ENCODE results near the gene FOXN4. TPM values are rescaled to one million over a fixed set of nuclear protein-coding genes. Genes with fewer than 3 reads are reported as not detected.

Gene FOXN4
- total and polyA plus RNA-seq, 2 donors (not counting 1 experiment from before 2014, with no cell fraction given), result not detected

GRCh38 chr12:109356577-109356976, 47.5 kb upstream of the FOXN4 start:
- Histone ChIP-seq H3K4me3 (replicated peaks in 1 of 4; ENCODE audit: control extremely low read depth in 1 of 4, insufficient read depth in 1 of 4, low read depth in 3 of 4, low read length in 4 of 4) (no peak overlapping the region), H3K9ac (ENCODE audit: insufficient read depth, low read length) (no peak overlapping the region), H2AFZ (ENCODE audit: low read length) (no peak overlapping the region), H4K20me1 (ENCODE audit: control insufficient read depth, extremely low read depth, insufficient read depth, low read length) (no peaks in the 10 kb centered on the region), H3K4me1 (ENCODE audit: control insufficient read depth, extremely low read depth, insufficient read depth, low read length) (no peaks in the 10 kb centered on the region), H3K4me2 (ENCODE audit: extremely low read depth, insufficient read depth, low read length) (no peak overlapping the region), H3K9me3 (ENCODE audit: control insufficient read depth, insufficient read depth, low read depth, low read length) (no peaks in the 10 kb centered on the region), H3K36me3 (ENCODE audit: control insufficient read depth, insufficient read depth, low read length) (no peaks in the 10 kb centered on the region), H3K27me3 (ENCODE audit: control insufficient read depth, insufficient read depth, low read length) (peaks cover 2% of the 10 kb centered on the region), H3K79me2 (ENCODE audit: control insufficient read depth, insufficient read depth, low read length) (no peaks in the 10 kb centered on the region), H3K27ac (ENCODE audit: insufficient read depth, low read length) (no peak overlapping the region)
- no peak for DNase-seq (ENCODE audit: low read depth in 2 of 2)
- TF ChIP-seq EZH2 (IDR thresholded peaks at IDR 0.05; ENCODE audit: low read length, missing control alignments), result no peak
- no peak for TF ChIP-seq CTCF (conservative IDR thresholded peaks at IDR 0.05 in 1 of 2, IDR thresholded peaks at IDR 0.05 in 1 of 2; ENCODE audit: low read depth in 1 of 2, low read length in 2 of 2)

- Histone ChIP-seq H2AFZ (ENCODE audit: low read length) (no peak overlapping the region), H3K27ac (ENCODE audit: insufficient read depth, low read length) (no peak overlapping the region), H3K36me3 (ENCODE audit: control insufficient read depth, insufficient read depth, low read length) (no peaks in the 10 kb centered on the region), H3K4me3 (replicated peaks in 1 of 4; ENCODE audit: control extremely low read depth in 1 of 4, insufficient read depth in 1 of 4, low read depth in 3 of 4, low read length in 4 of 4) (no peak overlapping the region), H3K4me2 (ENCODE audit: extremely low read depth, insufficient read depth, low read length) (no peak overlapping the region), H3K9ac (ENCODE audit: insufficient read depth, low read length) (no peak overlapping the region), H3K9me3 (ENCODE audit: control insufficient read depth, insufficient read depth, low read depth, low read length) (no peaks in the 10 kb centered on the region), H3K27me3 (ENCODE audit: control insufficient read depth, insufficient read depth, low read length) (peaks cover under 1% of the 10 kb centered on the region), H4K20me1 (ENCODE audit: control insufficient read depth, extremely low read depth, insufficient read depth, low read length) (no peaks in the 10 kb centered on the region), H3K4me1 (ENCODE audit: control insufficient read depth, extremely low read depth, insufficient read depth, low read length) (no peaks in the 10 kb centered on the region), H3K79me2 (ENCODE audit: control insufficient read depth, insufficient read depth, low read length) (no peaks in the 10 kb centered on the region)
- no peak for TF ChIP-seq EZH2 (IDR thresholded peaks at IDR 0.05; ENCODE audit: low read length, missing control alignments)
- no peak for TF ChIP-seq CTCF (conservative IDR thresholded peaks at IDR 0.05 in 1 of 2, IDR thresholded peaks at IDR 0.05 in 1 of 2; ENCODE audit: low read depth in 1 of 2, low read length in 2 of 2)
- DNase-seq (ENCODE audit: low read depth in 2 of 2), result no peak
Measured at GRCh38 chr12:109352184-109352583, 43.1 kb upstream of the FOXN4 start.

- Histone ChIP-seq H3K79me2 (ENCODE audit: control insufficient read depth, insufficient read depth, low read length) (no peaks in the 10 kb centered on the region), H2AFZ (ENCODE audit: low read length) (no peak within 1 kb of the TSS), H3K9ac (ENCODE audit: insufficient read depth, low read length) (no peak within 1 kb of the TSS), H3K9me3 (ENCODE audit: control insufficient read depth, insufficient read depth, low read depth, low read length) (no peaks in the 10 kb centered on the region), H4K20me1 (ENCODE audit: control insufficient read depth, extremely low read depth, insufficient read depth, low read length) (no peaks in the 10 kb centered on the region), H3K27me3 (ENCODE audit: control insufficient read depth, insufficient read depth, low read length) (no peaks in the 10 kb centered on the region), H3K27ac (ENCODE audit: insufficient read depth, low read length) (no peak within 1 kb of the TSS), H3K4me3 (replicated peaks in 1 of 4; ENCODE audit: control extremely low read depth in 1 of 4, insufficient read depth in 1 of 4, low read depth in 3 of 4, low read length in 4 of 4) (no peak within 1 kb of the TSS), H3K4me1 (ENCODE audit: control insufficient read depth, extremely low read depth, insufficient read depth, low read length) (no peaks in the 10 kb centered on the region), H3K36me3 (ENCODE audit: control insufficient read depth, insufficient read depth, low read length) (no peaks in the 10 kb centered on the region), H3K4me2 (ENCODE audit: extremely low read depth, insufficient read depth, low read length) (no peak within 1 kb of the TSS)
- TF ChIP-seq EZH2 (IDR thresholded peaks at IDR 0.05; ENCODE audit: low read length, missing control alignments), result no peak
- no peak for TF ChIP-seq CTCF (conservative IDR thresholded peaks at IDR 0.05 in 1 of 2, IDR thresholded peaks at IDR 0.05 in 1 of 2; ENCODE audit: low read depth in 1 of 2, low read length in 2 of 2)
- no peak for DNase-seq (ENCODE audit: low read depth in 2 of 2)
Measured at GRCh38 chr12:109347589-109347988, 38.5 kb upstream of the FOXN4 start, which contains the start of gene MYO1H. MYO1H (plus strand) TSS chr12:109347900; CDS start chr12:109347961, 61 bp downstream.

Data from fibroblast of lung (primary cell).